Middle frontal gyrus (tissue), 1 donor: Measurements from ENCODE around the gene RFX6.

ENCODE experiments used
- DNase-seq: peaks from one replicate; pipeline ENCODE4 v3.0.0-alpha.2; 2015; ENCODE audit warnings: low spot score; ENCODE audit errors: extremely low spot score

The RFX6 gene

DNA sequence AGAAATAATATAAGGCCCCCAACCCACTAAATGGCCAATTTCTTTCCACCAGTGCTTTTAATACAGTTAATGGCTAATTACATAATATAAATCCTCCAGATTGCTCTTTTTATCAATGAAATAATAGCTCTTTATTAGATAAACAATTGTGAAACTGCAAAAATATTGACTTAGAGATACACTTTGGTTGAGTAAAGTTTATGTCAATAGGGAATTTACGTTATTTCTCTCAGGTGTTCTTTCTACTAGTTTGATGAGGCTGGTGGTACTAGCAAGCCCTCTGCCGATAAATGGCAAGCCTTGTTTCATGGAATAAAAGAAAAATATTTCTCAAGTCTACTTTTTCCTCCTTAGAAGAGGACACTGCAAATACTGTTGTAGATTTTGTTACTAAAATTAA lies 18.9 kb downstream of the RFX6 start:
- no peak for DNase-seq

DNA sequence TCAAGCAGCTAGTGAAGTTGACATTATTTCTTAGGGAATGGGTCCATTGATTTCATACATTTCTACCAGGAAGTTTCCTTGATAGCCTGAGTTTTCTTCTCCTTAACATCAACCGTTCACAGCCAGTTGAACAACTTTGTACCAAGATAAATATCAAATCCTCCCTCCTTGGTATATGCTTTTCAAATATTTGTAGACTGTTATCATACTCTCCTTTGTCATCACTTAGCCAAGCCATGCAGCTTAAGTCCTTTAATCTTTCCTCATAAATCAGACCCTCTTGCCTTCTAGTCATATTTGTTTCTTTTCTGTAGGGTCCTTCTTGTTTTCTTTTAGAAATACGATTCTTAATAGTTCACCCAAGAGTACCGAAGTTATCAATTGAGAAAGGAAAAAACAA lies 25.6 kb downstream of the RFX6 start:
- no peak for DNase-seq

DNA sequence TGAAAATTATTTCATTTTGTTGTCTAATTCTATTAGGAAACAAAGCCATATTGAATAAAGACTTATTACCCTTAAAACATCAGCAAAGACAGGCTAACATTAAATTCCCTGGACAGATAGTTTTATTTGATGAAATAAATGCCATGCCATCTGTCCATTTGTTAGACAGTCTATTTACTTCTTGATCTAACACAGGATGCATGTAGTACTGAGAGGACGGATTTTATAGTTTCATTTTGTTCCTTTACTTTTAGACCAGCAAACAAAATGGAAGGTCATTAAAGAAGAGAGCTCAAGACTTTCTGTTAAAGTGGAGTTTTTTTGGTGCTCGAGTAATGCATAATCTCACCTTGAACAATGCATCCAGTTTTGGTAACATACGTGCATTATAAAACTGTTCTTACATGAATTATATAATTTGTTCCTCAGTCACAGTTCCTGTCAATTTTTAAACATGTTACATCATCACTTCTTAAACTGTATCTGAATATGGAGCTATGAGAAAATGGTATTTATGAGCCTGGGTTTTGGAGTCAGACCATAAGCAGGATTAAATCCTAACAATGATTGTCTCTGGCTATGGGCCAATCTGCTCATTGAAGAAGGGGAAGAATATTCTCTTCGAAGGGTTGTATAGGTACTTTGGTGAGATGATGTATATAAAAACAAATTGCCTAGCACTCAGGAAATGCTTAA lies 46.0 kb downstream of the RFX6 start:
- DNase-seq = no peak

DNA sequence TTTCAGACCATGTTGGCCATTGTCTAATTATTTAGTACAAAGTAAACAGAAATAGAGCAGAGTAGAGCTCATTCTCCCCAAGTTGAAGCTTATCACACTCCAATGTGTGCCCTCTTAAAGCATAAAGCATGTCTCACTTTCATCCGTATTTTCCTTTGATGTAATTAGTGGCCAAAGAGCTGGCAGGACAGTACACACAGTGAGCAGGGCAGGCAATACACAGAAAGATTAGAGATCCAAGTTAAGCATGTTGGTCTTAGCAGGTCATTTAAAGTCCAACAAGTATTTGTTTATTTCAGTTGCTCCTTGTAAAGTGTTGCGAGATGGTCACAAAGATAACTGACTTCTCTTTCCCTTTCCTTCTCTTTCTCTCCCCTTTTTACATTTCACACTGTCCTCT lies 47.2 kb downstream of the RFX6 start:
- no peak for DNase-seq

DNA sequence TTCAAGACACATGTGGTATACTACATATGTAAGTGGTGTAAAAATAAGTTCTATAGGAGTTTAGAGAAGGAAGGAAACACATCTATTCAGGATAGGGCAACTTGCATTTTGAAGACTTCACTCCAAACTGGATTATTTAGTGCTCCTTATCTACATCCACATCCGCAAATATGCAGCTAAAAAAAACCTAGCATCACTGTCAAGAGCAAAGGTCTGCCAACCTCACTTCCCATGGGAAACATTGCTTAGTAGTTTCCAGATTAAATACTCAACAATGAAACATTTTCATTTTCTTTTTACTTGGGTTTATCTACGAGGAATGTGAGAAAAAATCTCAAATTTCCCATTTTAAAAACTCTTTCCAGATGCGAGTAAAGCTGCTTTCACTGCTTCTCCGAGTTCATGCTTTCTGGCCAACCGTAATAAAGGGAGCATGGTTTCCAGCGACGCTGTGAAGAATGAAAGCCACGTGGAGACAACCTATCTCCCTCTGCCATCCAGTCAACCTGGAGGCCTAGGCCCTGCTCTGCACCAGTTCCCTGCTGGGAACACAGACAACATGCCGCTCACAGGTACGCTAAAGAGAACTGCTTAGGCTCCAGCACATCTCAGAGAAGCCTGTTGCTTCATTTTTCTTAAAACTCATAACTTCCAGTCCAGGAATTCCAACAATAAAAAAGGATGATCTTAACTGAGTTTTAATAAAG lies 48.2 kb downstream of the RFX6 start:
- no peak for DNase-seq

DNA sequence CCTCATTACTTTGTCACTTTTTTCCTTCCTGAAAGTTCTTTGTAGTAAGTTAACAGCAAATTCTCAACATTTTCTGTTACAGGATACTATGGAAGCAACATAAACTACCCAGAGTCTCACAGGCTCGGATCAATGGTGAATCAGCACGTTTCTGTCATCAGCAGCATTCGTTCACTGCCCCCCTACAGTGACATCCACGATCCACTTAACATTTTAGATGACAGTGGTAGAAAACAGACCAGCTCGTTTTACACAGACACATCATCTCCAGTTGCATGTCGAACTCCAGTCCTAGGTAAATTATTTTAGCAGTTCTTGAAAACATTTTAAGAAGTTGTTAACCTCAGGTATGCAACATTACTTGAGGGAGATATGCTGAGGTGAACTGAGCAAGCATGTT lies 51.6 kb downstream of the RFX6 start:
- DNase-seq = no peak

DNA sequence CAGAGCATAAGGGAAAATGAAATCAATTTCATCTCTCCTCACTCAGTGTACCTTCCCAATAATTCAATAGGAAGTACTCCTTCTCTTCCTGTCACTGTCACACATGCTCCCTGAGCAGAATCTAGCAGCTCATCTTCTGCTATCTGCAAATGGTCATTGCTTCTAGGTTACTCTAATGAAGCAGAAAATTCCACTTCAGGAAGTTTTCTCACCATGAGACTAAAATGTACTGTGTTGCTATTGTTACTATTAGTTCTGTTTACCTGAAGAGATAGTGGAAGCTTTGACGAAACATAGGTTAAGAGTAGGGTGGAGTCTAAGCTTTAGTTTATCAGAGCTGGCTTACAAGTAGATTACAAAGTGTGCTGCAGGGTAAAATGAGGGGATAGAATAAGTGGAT lies 52.8 kb downstream of the RFX6 start:
- DNase-seq = no peak

DNA sequence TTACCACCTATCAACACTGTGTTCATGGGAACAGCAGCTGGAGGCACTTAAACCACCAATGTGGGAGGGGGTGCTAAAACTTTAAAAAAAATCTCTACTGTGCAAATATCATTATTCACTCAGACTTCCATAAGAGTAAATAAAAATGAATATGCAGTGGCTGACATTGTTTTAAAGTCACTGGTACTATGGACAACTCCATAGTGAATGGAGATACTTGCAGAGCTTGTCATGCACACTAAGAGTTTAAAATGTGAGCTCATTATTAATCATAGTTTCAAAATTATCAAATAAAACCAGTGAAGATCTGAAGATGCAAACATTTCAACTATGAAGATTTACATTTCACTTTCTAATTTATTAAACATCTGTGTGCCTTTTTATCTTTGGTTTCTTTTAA lies 54.4 kb downstream of the RFX6 start:
- DNase-seq = no peak

DNA sequence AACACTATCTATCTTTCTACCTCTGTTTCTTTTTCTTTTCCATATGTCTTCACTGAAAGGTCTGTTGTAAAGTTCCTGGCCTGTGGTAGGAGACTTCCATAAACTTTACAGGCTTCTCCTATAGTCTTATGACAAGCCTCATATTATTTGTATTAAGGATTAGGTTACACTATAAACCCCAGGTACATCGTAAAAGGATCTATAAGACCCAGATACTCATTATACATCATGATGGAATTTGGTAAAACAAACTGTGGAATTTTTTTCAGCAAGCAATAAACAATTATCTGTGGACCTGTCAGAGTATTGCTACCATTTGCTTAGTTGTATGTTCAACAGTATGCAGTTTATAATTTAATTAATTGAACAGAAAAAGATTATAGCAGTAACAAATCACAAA lies 55.5 kb downstream of the RFX6 start:
- no peak for DNase-seq

DNA sequence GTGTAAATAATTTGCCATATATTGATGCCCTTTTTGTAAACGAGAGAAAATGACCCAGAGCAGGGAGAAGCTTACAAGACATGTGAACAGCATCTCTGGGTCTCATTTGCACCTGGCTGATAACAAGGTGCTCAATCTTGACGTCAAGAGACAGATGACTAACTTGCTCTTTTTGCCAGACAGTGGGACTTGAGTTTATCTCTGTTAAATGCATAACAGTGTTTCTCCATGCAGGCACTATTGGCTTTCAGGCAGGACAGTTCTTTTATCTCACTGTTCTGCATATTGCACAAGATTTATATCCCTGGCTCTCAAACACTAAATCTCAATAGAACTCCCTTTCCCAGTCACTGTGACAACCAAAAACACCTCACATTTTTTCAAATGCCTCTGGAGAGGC lies 56.4 kb downstream of the RFX6 start:
- no peak for DNase-seq

DNA sequence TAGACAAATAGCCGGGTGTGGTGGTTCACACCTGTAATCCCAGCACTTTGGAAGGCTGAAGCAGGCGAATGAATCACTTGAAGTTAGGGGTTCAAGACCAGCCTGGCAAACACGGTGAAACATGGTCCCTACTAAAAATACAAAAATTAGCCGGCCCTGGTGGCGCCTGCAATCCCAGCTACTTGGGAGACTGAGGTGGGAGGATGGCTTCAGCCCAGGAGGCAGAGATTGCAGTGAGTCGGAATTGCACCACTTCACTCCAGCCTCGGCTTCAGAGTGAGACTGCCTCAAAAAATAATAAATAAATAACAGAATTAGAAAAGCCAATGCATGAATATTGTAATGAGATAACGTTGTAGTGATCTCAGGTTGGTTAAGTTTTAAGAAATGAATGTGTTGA lies 61.3 kb downstream of the RFX6 start:
- no peak for DNase-seq

DNA sequence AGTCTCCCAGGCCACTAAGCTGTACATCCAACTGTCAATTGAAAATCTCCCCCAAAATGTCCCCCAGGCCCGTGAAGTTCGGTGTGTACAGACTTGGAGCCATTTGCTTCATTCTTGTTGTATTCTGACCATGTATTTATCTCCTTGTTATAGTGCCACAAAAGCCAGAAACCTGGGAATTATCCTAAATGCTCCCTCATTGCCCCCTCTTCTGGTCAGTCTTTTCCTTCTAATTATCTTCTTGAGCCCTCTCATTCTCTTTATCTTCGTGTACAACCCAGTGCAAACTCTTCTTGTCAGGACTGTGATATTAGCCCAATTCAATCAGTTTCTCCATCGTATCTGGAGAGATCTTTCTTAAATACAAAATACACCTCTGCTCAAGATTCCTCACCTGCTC lies 64.7 kb downstream of the RFX6 start:
- DNase-seq = no peak

DNA sequence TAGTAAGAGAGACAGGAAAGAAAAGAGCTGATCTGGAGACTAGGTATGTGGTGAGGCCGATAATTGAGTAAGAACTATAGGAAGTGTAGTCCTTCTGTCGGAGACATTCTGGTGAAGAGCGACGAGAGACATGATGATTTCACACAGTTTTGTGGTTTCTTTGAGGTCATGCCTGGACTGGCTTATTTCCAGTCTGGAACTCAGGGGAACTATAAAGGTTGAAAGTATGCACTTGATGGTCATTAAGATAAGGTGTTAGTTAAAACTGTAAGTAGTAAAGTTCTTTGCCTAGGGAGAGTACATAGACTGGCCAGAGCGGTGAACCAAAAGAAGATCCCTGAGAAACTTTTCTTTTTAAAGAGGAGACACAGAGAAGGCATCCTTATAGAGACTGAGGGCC lies 68.8 kb downstream of the RFX6 start:
- no peak for DNase-seq

DNA sequence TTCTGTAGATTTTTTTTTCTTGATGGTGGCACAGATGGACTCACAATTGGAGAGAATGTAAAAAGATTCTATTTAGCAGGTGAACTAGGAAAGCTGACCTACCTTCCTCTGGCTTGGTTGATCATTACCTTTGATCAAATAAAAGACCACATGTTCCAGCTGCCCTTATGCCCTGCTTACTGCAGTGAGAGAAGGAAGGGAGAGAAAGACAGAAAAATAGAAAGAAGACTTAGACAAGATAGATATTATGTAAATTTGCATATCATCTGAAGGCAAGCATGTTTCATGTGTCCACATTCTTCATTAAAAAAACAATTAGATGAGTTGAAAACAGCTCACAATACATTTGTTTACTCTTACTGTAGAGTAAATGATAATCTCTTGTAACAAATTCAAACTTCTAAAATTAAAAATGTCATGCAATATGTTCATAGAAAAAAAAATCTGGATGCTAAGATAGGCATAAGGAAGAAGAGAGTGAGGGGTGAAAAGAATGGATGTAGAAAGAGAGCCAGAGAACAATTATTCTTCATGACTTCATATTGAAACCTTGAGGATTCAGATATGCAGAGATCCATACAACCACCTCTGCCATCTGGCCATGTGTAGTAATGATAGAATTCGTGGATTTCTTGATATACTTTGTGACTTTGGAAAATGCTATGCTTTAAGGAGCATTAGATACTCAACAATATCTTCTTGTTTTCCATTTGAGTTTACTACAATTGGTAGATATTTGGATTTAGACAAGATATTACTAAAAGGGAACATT lies 71.7 kb downstream of the RFX6 start:
- no peak for DNase-seq

DNA sequence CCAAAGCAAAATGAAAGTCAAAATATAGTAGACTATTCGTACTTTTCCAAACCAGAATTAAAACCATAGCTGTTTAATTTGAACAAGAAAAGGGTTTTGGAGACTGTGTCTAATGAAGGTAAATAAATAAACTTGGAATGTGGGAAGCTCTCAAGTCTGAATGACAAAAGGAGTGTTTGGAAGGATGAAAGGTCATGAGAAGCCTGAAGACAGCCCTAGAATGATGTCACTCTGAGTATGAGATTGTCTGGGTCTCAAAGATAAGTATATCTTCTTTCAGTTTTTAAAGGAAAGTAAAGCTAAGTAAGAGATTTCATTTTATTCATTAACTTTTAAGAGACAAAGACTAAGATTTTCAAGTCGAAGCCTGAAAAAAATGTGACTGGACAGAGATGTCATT lies 72.9 kb downstream of the RFX6 start:
- DNase-seq = no peak

DNA sequence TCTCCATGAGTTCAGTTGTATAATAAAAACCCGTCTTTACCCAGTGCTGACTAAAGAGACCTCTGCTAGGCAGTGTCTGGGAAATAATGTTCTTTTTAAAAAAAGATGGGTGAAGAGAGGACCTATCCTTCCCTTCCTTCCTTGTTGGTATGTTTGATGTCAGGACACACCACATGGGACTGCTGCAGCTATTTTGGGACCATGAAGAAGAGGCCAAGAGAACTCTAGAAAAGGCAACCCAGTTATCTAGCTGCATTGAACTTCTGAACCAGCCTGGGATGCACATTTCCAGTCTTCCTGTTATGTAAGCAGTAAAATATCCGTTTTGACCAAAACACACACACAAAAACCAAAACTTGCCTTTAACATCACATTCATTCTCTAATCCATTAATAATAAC lies 77.3 kb downstream of the RFX6 start:
- no peak for DNase-seq

DNA sequence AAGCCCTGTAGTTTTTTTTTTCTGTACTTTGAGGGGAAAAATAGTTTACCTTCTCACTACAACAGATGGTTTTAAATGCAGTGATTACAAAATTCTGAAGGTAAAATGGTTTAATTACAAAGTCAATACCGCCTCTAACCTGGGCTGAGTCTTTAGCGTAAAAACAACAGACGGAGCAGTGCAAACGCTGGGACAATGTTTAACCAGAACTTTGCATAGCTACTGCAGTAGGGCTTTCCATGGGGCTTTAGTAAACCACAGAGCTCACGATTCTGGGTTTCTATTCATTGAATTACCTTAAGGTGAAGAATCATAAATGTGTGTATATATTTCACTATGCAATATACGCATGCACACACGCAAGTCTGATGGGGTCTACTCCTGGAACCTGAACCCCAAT lies 77.9 kb downstream of the RFX6 start:
- no peak for DNase-seq

DNA sequence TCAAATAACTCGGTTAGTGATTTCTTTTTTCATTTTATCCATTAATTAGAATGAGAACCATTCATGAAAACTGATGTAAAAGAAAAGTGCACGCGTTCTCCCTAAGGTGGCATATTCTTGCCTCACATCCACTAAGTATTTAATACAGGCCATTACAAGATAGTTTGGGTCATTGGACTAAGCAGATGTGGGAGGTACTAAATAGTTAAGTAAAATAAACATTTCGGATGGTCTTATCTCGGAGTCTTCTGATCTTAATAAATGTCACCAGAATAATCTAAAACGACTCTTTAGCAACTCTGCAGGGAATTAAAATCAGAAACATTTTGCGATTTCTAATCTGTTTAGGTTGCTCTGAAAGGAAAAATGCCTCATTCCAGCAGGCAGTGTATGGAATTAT lies 78.7 kb downstream of the RFX6 start:
- no peak for DNase-seq

DNA sequence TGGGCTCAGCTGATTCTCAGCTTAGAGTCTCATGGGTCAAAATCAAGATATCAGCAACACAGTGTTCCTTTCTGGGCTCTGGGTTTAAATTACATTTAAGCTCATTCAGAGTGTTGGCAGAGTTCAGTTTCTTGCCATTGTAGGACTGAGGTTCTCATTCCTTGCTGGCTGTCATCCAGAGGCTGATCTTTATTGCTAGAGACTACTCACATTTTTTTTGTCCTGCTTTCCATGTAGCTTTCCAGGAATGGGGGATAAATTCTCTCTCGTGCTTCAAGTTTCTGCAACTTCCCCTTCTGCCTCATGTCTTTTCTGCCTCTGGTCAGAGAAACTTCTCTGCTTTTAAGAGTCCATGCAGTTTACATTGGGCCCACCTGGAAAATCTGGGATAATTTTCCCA lies 86.9 kb downstream of the RFX6 start:
- DNase-seq = no peak

DNA sequence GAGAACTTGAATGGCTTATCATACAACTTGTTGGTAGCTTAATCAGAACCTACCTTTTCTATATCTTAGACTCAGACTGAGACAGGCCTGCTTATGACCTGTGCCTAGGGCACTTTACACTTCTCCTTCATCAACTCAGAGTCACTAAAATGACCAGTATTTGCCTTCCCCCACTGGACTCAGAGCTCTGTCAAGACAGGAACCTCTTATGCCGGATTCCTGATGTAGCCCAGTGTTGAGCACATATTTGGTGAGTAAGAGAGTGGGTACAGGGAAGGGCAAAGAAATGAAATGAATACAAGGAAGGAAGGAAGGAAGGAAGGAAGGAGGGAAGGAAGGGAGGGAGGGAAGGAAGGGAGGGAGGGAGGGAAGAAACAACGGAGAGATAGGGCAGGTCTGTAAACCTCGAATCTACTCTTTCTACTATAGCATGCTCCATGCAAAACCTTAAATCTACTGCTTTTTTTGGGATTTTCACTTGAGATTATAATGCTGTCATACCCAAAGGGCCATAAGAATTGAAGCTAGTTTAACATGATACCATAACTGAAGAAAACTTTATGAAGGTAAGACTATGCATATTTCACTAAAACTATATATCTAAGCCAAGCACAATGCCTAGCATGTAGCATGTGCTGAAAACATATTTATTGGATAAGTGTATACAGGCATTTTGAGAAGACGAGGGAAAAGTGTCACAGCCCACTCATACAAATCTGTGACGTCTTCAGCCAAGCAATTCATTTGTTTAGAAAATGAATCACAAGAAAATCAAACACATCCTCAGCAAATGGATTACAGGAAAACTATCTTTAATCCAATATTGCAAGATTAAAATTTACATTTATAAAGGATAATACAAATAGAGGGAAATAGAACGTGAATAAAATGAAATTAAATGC lies 89.9 kb downstream of the RFX6 start:
- DNase-seq = no peak

DNA sequence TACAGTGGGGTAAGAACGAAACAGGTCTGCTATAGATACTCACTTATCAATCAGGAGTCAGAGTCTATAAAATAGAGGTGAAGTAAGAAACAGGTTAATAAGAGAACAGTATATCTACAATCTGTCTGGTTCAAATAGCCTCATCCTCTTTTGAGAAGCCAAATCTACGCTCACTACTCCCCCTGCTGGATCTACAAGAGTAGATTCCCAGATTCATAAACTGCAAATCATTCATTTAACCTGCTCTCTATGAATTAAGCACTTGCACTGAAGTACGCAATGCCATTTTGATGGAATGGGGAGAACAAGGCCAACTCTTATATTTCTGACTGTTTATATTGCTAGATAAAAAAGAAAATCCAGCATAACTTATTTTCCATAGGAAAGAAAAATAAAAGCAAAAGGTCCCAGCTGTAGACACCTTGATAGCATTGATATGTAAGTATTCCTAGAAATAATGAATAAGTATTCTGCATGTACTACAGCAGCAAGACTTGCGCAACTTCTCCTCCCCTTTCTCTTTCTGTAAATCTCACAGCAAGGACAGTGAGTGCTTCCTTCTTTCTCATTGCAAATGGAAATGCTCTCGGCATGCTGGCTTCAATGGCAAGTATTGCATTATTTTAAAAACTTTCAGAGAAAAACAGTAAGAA lies 92.3 kb downstream of the RFX6 start:
- DNase-seq = peak; percentile 21
